PC-9 (cell line): Measurements from ENCODE around the gene ANKRD2. TPM values are rescaled to one million over a fixed set of nuclear protein-coding genes. Genes with fewer than 3 reads are reported as not detected.

Experiments
- BruUV-seq: library from RNA; stranded (reverse); fragments of 400-500 nt; replicated peaks from 2 replicates; lab custom pipeline; 2021; lab: Mats Ljungman, UMichigan
- CTCF ChIA-PET: fragments of 300-600 bp; sonication (Branson Sonifier 250); formaldehyde crosslinking; loops from one replicate; lab custom pipeline; 2022; ENCODE audit warnings: antibody characterized with exemption; lab: Charles Lee
- POLR2A ChIA-PET: fragments of 300-600 bp; sonication (Branson Sonifier 250); formaldehyde crosslinking; loops from one replicate; lab custom pipeline; 2022; ENCODE audit warnings: antibody characterized with exemption; ENCODE audit not compliant: unreplicated experiment; lab: Charles Lee
- DNase-seq, 2 experiments: peaks; one replicate each; pipeline versions ENCODE4 v3.0.0 to v3.0.0-alpha.2; 2015 to 2022; ENCODE audit warnings: mixed read lengths in 1 of 2
- H2AFZ ChIP-seq: fragments of 200-600 bp; sonication (generic); 2 replicates; pipeline ENCODE4 v1.8.1; 2017; ENCODE audit warnings: antibody characterized with exemption
- H3F3A ChIP-seq: fragments of 200-600 bp; sonication (generic); 2 replicates; pipeline ENCODE4 v1.8.1; 2017; ENCODE audit warnings: antibody characterized with exemption, mild to moderate bottlenecking, low read depth; ENCODE audit not compliant: insufficient read depth
- H3K27ac ChIP-seq: fragments of 200-600 bp; sonication (generic); 2 replicates; pipeline ENCODE4 v1.6.1; 2016; ENCODE audit warnings: mixed run types
- H3K27me3 ChIP-seq: fragments of 200-600 bp; sonication (generic); 2 replicates; pipeline ENCODE4 v1.6.1; 2016; ENCODE audit warnings: low read depth, mixed run types; ENCODE audit not compliant: insufficient read depth
- H3K36me3 ChIP-seq: fragments of 200-600 bp; sonication (generic); 2 replicates; pipeline ENCODE4 v1.6.1; 2016; ENCODE audit warnings: low read depth, mixed run types
- H3K4me1 ChIP-seq: fragments of 200-600 bp; sonication (generic); replicated peaks from 2 replicates; pipeline ENCODE4 v1.6.1; 2016; ENCODE audit warnings: mixed run types; ENCODE audit not compliant: insufficient read depth
- H3K4me2 ChIP-seq: fragments of 200-600 bp; sonication (generic); 2 replicates; pipeline ENCODE4 v1.6.1; 2017; ENCODE audit warnings: mixed run types
- H3K4me3 ChIP-seq: fragments of 200-600 bp; sonication (generic); 2 replicates; pipeline ENCODE4 v1.6.1; 2016; ENCODE audit warnings: mixed run types
- H3K79me2 ChIP-seq: fragments of 200-600 bp; sonication (generic); 2 replicates; pipeline ENCODE4 v1.6.1; 2017; ENCODE audit warnings: low read depth, mixed run types
- H3K9me2 ChIP-seq: fragments of 200-600 bp; sonication (generic); 2 replicates; pipeline ENCODE4 v1.8.1; 2017; ENCODE audit warnings: mild to moderate bottlenecking; ENCODE audit not compliant: insufficient read depth
- H3K9me3 ChIP-seq: fragments of 200-600 bp; sonication (generic); 2 replicates; pipeline ENCODE4 v1.8.1; 2016; ENCODE audit warnings: low read depth; ENCODE audit not compliant: insufficient read depth
- H4K20me1 ChIP-seq: fragments of 200-600 bp; sonication (generic); 2 replicates; pipeline ENCODE4 v1.8.1; 2017; ENCODE audit not compliant: insufficient read depth
- CTCF ChIP-seq: fragments of 200-600 bp; sonication (generic); conservative IDR thresholded peaks from 2 replicates; pipeline ENCODE4 v1.6.1; 2017; ENCODE audit warnings: mixed run types, antibody characterized with exemption, mild to moderate bottlenecking, moderate library complexity
- EZH2 ChIP-seq: fragments of 200-600 bp; sonication (generic); IDR thresholded peaks from 2 replicates; pipeline ENCODE4 v1.8.0; 2017; ENCODE audit warnings: antibody characterized with exemption, low read depth
- intact Hi-C: fragments of 100-400 bp; cut with micrococcal nuclease; formaldehyde crosslinking; loops from one replicate; pipeline ENCODE4 v1.10.0; 2022; ENCODE audit not compliant: unreplicated experiment
- total RNA-seq: library from RNA; stranded (reverse); gene quantifications from 2 replicates; pipeline ENCODE4 v1.2.3, GENCODE V29; 2021

The ANKRD2 gene
- total RNA-seq, 1 experiment from 2014 or later = 8.4 TPM

GRCh38 chr10:97542169-97543024, 30.2 kb upstream of the ANKRD2 start:
- H3K9me2 ChIP-seq = no peaks in the 10 kb centered on the region
- ChIA-PET POLR2A (interaction anchor here (0.6 kb wide), 2 partner anchors 21 to 73 kb away, joined by 3 to 5 read pairs; no protein-coding TSS in a partner anchor), CTCF (interaction anchor here (0.6 kb wide), 1 partner anchor 11 kb away, joined by 3 read pairs; no protein-coding TSS in a partner anchor)
- H3K9me3 ChIP-seq = no peaks in the 10 kb centered on the region
- no peak for TF ChIP-seq CTCF
- TF ChIP-seq EZH2 = no peak
- H3F3A ChIP-seq = peaks cover 28% of the 10 kb centered on the region
- H3K27ac ChIP-seq = peak overlapping the region; percentile 80
- H3K79me2 ChIP-seq = no peaks in the 10 kb centered on the region
- BruUV-seq = TSS peak; percentile 73
- H3K27me3 ChIP-seq = no peaks in the 10 kb centered on the region
- DNase-seq = peak; percentile 82 to 86
- peaks cover 50% of the 10 kb centered on the region for H3K4me1 ChIP-seq
- intact Hi-C loops = loop anchor here (1.0 to 2.0 kb wide), 2 partner anchors 32 to 44 kb away; partner anchors contain the start of genes MMS19 and UBTD1
- H3K4me3 ChIP-seq = peak overlapping the region; percentile 10; the same call in 1 of the 2 replicates
- H3K4me2 ChIP-seq = peak overlapping the region; percentile 59
- no peaks in the 10 kb centered on the region for H3K36me3 ChIP-seq
- H4K20me1 ChIP-seq = no peaks in the 10 kb centered on the region
- no peak overlapping the region for H2AFZ ChIP-seq

- no peaks in the 10 kb centered on the region for H3K27me3 ChIP-seq
- CTCF ChIA-PET = interaction anchor here (0.6 kb wide), 1 partner anchor 10 kb away, joined by 3 read pairs; no protein-coding TSS in a partner anchor
- peak overlapping the region; percentile 80 for H3K27ac ChIP-seq
- no peaks in the 10 kb centered on the region for H4K20me1 ChIP-seq
- TF ChIP-seq EZH2 (no peak), CTCF (no peak)
- H3K9me2 ChIP-seq = no peaks in the 10 kb centered on the region
- peak overlapping the region; percentile 59 for H3K4me2 ChIP-seq
- intact Hi-C loops = loop anchor here (2.0 kb wide), 1 partner anchor 44 kb away; the partner anchor contains the start of genes MMS19 and UBTD1
- H3K4me3 ChIP-seq = peak overlapping the region; percentile 10; the same call in 1 of the 2 replicates
- POLR2A ChIA-PET = interaction anchor here (0.6 kb wide), 1 partner anchor 73 kb away, joined by 3 read pairs; no protein-coding TSS in a partner anchor
- no peaks in the 10 kb centered on the region for H3K79me2 ChIP-seq
- BruUV-seq = no TSS peak
- H3K9me3 ChIP-seq = no peaks in the 10 kb centered on the region
- H2AFZ ChIP-seq = no peak overlapping the region
- peaks cover 50% of the 10 kb centered on the region for H3K4me1 ChIP-seq
- no peaks in the 10 kb centered on the region for H3K36me3 ChIP-seq
- DNase-seq = peak; percentile 74 to 83
- H3F3A ChIP-seq = peaks cover 28% of the 10 kb centered on the region
These were observed 29.5 kb upstream of the ANKRD2 start for GRCh38 chr10:97543025-97543546.

GRCh38 chr10:97546456-97547270, 25.9 kb upstream of the ANKRD2 start:
- no peak for TF ChIP-seq EZH2
- TF ChIP-seq CTCF = no peak
- DNase-seq = no peak
- Histone ChIP-seq H3K4me2 (no peak overlapping the region), H3K4me3 (no peak overlapping the region), H3K9me3 (no peaks in the 10 kb centered on the region), H3K4me1 (peaks cover 17% of the 10 kb centered on the region), H4K20me1 (no peaks in the 10 kb centered on the region), H2AFZ (no peak overlapping the region), H3K27me3 (no peaks in the 10 kb centered on the region), H3K79me2 (no peaks in the 10 kb centered on the region), H3K36me3 (no peaks in the 10 kb centered on the region), H3F3A (peaks cover 18% of the 10 kb centered on the region), H3K27ac (no peak overlapping the region), H3K9me2 (no peaks in the 10 kb centered on the region)
- intact Hi-C loops = no loop called here
- ChIA-PET CTCF (interaction anchor here (0.6 kb wide), 1 partner anchor 474 kb away, joined by 3 read pairs; no protein-coding TSS in a partner anchor), POLR2A (no interaction called here)
- no TSS peak for BruUV-seq
